SK-N-SH (cell line): ENCODE data around the gene ASB18. TPM values are rescaled to one million over a fixed set of nuclear protein-coding genes. Genes with fewer than 3 reads are reported as not detected.

Experiments used
- CTCF ChIA-PET: fragments of 300-600, 350-600 bp; formaldehyde crosslinking; extraction: SDS; loops from one replicate; lab custom pipeline; 2021; lab: Yijun Ruan, JAX
- POLR2A ChIA-PET: fragments of 350-600 bp; sonication (Branson Sonifier 250); formaldehyde crosslinking; extraction: SDS; loops from one replicate; lab custom pipeline; 2020; ENCODE audit warnings: antibody characterized with exemption, inconsistent platforms; lab: Yijun Ruan, JAX
- DNase-seq: peaks from one replicate; pipeline ENCODE4 v3.0.0; 2012
- H2AFZ ChIP-seq: fragments of 200-600 bp; sonication (generic); 2 replicates; pipeline ENCODE4 v1.8.1; 2016; ENCODE audit warnings: antibody characterized with exemption, mild to moderate bottlenecking, low read depth
- H3F3A ChIP-seq: fragments of 200-600 bp; sonication (generic); replicated peaks from 2 replicates; pipeline ENCODE3; 2016; ENCODE audit warnings: antibody characterized with exemption, mild to moderate bottlenecking; ENCODE audit not compliant: insufficient read depth
- H3K27ac ChIP-seq, 2 experiments: fragments of 200-500 bp in 1 of 2; fragments of 200-600 bp in 1 of 2; sonication (Bioruptor generic) in 1 of 2; sonication (generic), shearing (Covaris generic) in 1 of 2; 2 replicates each; pipeline versions ENCODE4 v1.5.1 to v1.6.1; 2014 to 2016; ENCODE audit warnings: low read depth in 2 of 2, inconsistent platforms in 1 of 2, low read length in 1 of 2, mild to moderate bottlenecking in 1 of 2, mixed read lengths in 1 of 2
- H3K27me3 ChIP-seq: fragments of 200-600 bp; sonication (generic), shearing (Covaris generic); 2 replicates; pipeline ENCODE4 v1.6.1; 2016; ENCODE audit warnings: mixed run types; ENCODE audit not compliant: insufficient read depth
- H3K36me3 ChIP-seq, 2 experiments: fragments of 200-500 bp in 1 of 2; fragments of 200-600 bp in 1 of 2; sonication (Bioruptor generic) in 1 of 2; sonication (generic) in 1 of 2; replicated peaks in 1 of 2; 2 replicates each; pipeline versions ENCODE3 to v1.5.1; 2014 to 2016; ENCODE audit warnings: low read length in 1 of 2, mild to moderate bottlenecking in 1 of 2; ENCODE audit not compliant: insufficient read depth in 2 of 2, control insufficient read depth in 1 of 2
- H3K4me1 ChIP-seq, 2 experiments: fragments of 200-500 bp in 1 of 2; fragments of 200-600 bp in 1 of 2; sonication (Bioruptor generic) in 1 of 2; sonication (generic), shearing (Covaris generic) in 1 of 2; 2 replicates each; pipeline versions ENCODE4 v1.5.1 to v1.6.1; 2014 to 2016; ENCODE audit warnings: low read depth in 1 of 2, low read length in 1 of 2, mixed run types in 1 of 2; ENCODE audit not compliant: insufficient read depth in 2 of 2, control insufficient read depth in 1 of 2
- H3K4me2 ChIP-seq: fragments of 200-600 bp; sonication (generic), shearing (Covaris generic); 2 replicates; pipeline ENCODE4 v1.6.1; 2017; ENCODE audit warnings: mixed run types
- H3K4me3 ChIP-seq, 2 experiments: fragments of 200-500 bp in 1 of 2; fragments of 200-600 bp in 1 of 2; sonication (Bioruptor generic) in 1 of 2; sonication (generic), shearing (Covaris generic) in 1 of 2; 2 replicates each; pipeline versions ENCODE4 v1.5.1 to v1.8.1; 2014 to 2016; ENCODE audit warnings: low read depth in 2 of 2, inconsistent platforms in 1 of 2, low read length in 1 of 2, mild to moderate bottlenecking in 1 of 2, mixed read lengths in 1 of 2, moderate library complexity in 1 of 2
- H3K79me2 ChIP-seq: fragments of 200-600 bp; sonication (generic); 2 replicates; pipeline ENCODE4 v1.8.1; 2017; ENCODE audit warnings: mild to moderate bottlenecking; ENCODE audit not compliant: insufficient read depth
- H3K9ac ChIP-seq: fragments of 200-600 bp; sonication (generic); 2 replicates; pipeline ENCODE4 v1.6.1; 2017; ENCODE audit warnings: mixed run types
- H3K9me2 ChIP-seq: fragments of 200-600 bp; sonication (generic); 2 replicates; pipeline ENCODE4 v1.6.1; 2017; ENCODE audit warnings: mixed run types
- H3K9me3 ChIP-seq: fragments of 200-600 bp; sonication (generic); 2 replicates; pipeline ENCODE4 v1.6.1; 2017; ENCODE audit warnings: mixed run types, mild to moderate bottlenecking, moderate library complexity
- H4K20me1 ChIP-seq: fragments of 200-600 bp; sonication (generic); 2 replicates; pipeline ENCODE4 v1.6.1; 2017; ENCODE audit warnings: mild to moderate bottlenecking, mixed run types; ENCODE audit not compliant: insufficient read depth
- EZH2phosphoT487 ChIP-seq: fragments of 200-600 bp; sonication (generic); IDR thresholded peaks from 2 replicates; pipeline ENCODE4 v1.6.1; 2017; ENCODE audit warnings: low read depth, mixed run types, mild to moderate bottlenecking, antibody characterized with exemption, moderate library complexity, borderline replicate concordance
- FOSL2 ChIP-seq: IDR thresholded peaks from 2 replicates; pipeline ENCODE4 v1.4.0; 2012; ENCODE audit warnings: low read depth, mild to moderate bottlenecking, moderate library complexity, borderline replicate concordance
- FOXM1 ChIP-seq: IDR thresholded peaks from 2 replicates; pipeline ENCODE4 v1.4.0; 2012; ENCODE audit warnings: low read depth, mild to moderate bottlenecking
- JUND ChIP-seq: IDR thresholded peaks from 2 replicates; pipeline ENCODE4 v1.4.0; 2012
- MXI1 ChIP-seq: IDR thresholded peaks from 2 replicates; pipeline ENCODE4 v1.6.1; 2012; ENCODE audit warnings: mild to moderate bottlenecking, low read depth, low read length, improper control_type of control experiment
- RAD21 ChIP-seq: IDR thresholded peaks from 2 replicates; pipeline ENCODE4 v1.6.1; 2012; ENCODE audit warnings: mild to moderate bottlenecking, low read length
- RFX5 ChIP-seq: IDR thresholded peaks from 2 replicates; pipeline ENCODE4 v1.6.1; 2012; ENCODE audit warnings: mild to moderate bottlenecking, improper control_type of control experiment, low read length
- RXRA ChIP-seq: IDR thresholded peaks from 2 replicates; pipeline ENCODE4 v1.4.0; 2012; ENCODE audit warnings: low read depth, mild to moderate bottlenecking, borderline replicate concordance
- SIN3A ChIP-seq: IDR thresholded peaks from 2 replicates; pipeline ENCODE4 v1.6.1; 2012; ENCODE audit warnings: low read depth, mild to moderate bottlenecking, low read length, moderate library complexity, borderline replicate concordance
- SMC3 ChIP-seq: IDR thresholded peaks from 2 replicates; pipeline ENCODE4 v1.6.1; 2012; ENCODE audit warnings: low read depth, low read length, improper control_type of control experiment
- TAF1 ChIP-seq: IDR thresholded peaks from 2 replicates; pipeline ENCODE4 v1.6.1; 2012; ENCODE audit warnings: low read depth, mild to moderate bottlenecking, low read length, moderate library complexity, borderline replicate concordance
- YY1 ChIP-seq: IDR thresholded peaks from 2 replicates; pipeline ENCODE4 v1.4.0; 2012; ENCODE audit warnings: low read depth, mild to moderate bottlenecking
- WGBS: methylation state at CpG from one replicate; pipeline ENCODE4 v1.1.6; 2017; ENCODE audit warnings: low lambda C conversion rate; 5-methylcytosine and 5-hydroxymethylcytosine counted together
- polyA plus RNA-seq, 3 experiments: library from polyadenylated mRNA; depleted of rRNA; stranded (reverse); fragments of >200 nt; gene quantifications; 2 replicates each; pipeline ENCODE4 v1.2.3, GENCODE V29; 2012
- TF ChIP-seq, protein P1 (sequence below): IDR thresholded peaks from 2 replicates; pipeline ENCODE4 v1.6.1; 2012; ENCODE audit warnings: mild to moderate bottlenecking, low read depth, low read length, moderate library complexity
- TF ChIP-seq, protein P2 (sequence below): IDR thresholded peaks from 2 replicates; pipeline ENCODE4; 2012
- TF ChIP-seq, protein P3 (sequence below): fragments of 200-600 bp; sonication (generic); IDR thresholded peaks from 2 replicates; pipeline ENCODE4 v1.6.1; 2017; ENCODE audit warnings: antibody characterized with exemption, mild to moderate bottlenecking, moderate library complexity
- TF ChIP-seq, protein P4 (sequence below): IDR thresholded peaks from 2 replicates; pipeline ENCODE4 v1.4.0; 2012; ENCODE audit warnings: low read depth, borderline replicate concordance
- TF ChIP-seq, protein P5 (sequence below): fragments of 150-350 bp; IDR thresholded peaks from 2 replicates; pipeline ENCODE4 v1.6.1; 2016; ENCODE audit warnings: mild to moderate bottlenecking, low read depth, low read length

Gene ASB18
- polyA plus RNA-seq, 1 of the 3 experiments (the other 2 are of a cell fraction), result not detected

DNA sequence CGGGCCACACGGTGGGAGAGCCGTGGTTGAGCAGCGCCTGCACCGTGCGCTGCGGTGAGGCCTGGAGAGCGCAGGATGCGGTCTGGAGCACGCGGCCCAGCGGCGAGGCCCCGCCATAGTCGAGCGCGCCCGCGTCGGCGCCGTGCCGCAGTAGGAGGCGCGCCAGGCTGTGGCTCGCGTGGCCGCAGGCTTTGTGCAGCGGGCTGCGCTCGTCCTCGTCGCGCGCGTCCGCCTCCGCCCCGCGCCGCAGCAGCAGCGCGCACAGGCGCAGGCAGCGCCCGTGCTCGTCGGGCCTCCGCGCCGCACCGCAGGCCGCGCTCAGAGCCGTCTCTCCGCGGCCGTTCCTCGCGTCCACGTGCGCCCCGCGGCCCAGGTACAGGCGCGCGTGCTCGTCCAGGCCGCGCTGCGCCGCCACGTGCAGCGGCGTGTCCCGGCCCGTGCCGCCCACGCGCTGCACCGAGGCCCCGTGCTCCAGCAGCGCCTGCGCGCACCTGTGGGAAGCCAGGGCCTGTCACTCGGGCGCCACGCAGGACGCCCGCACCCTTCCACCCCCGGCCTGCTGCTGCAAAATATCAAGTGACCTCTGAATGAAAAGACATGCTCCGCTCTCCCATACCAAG is 49.7 kb downstream of the ASB18 start:
- Histone ChIP-seq H3K9me2 (no peaks in the 10 kb centered on the region), H3F3A (no peaks in the 10 kb centered on the region), H3K27ac (no peak overlapping the region), H3K27me3 (no peaks in the 10 kb centered on the region; the same call in 1 of the 2 replicates), H3K36me3 (no peaks in the 10 kb centered on the region), H3K9me3 (no peaks in the 10 kb centered on the region), H3K9ac (no peak overlapping the region), H4K20me1 (no peaks in the 10 kb centered on the region), H3K4me1 (no peaks in the 10 kb centered on the region), H3K4me2 (no peak overlapping the region), H2AFZ (no peak overlapping the region), H3K4me3 (no peak overlapping the region), H3K79me2 (no peaks in the 10 kb centered on the region)
- no peak for DNase-seq
- ChIA-PET CTCF (no interaction called here), POLR2A (no interaction called here)
- no peak for TF ChIP-seq RFX5
- TF ChIP-seq JUND, result no peak
- TF ChIP-seq, protein P1, sequence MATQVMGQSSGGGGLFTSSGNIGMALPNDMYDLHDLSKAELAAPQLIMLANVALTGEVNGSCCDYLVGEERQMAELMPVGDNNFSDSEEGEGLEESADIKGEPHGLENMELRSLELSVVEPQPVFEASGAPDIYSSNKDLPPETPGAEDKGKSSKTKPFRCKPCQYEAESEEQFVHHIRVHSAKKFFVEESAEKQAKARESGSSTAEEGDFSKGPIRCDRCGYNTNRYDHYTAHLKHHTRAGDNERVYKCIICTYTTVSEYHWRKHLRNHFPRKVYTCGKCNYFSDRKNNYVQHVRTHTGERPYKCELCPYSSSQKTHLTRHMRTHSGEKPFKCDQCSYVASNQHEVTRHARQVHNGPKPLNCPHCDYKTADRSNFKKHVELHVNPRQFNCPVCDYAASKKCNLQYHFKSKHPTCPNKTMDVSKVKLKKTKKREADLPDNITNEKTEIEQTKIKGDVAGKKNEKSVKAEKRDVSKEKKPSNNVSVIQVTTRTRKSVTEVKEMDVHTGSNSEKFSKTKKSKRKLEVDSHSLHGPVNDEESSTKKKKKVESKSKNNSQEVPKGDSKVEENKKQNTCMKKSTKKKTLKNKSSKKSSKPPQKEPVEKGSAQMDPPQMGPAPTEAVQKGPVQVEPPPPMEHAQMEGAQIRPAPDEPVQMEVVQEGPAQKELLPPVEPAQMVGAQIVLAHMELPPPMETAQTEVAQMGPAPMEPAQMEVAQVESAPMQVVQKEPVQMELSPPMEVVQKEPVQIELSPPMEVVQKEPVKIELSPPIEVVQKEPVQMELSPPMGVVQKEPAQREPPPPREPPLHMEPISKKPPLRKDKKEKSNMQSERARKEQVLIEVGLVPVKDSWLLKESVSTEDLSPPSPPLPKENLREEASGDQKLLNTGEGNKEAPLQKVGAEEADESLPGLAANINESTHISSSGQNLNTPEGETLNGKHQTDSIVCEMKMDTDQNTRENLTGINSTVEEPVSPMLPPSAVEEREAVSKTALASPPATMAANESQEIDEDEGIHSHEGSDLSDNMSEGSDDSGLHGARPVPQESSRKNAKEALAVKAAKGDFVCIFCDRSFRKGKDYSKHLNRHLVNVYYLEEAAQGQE, result no peak
- TF ChIP-seq, protein P2, sequence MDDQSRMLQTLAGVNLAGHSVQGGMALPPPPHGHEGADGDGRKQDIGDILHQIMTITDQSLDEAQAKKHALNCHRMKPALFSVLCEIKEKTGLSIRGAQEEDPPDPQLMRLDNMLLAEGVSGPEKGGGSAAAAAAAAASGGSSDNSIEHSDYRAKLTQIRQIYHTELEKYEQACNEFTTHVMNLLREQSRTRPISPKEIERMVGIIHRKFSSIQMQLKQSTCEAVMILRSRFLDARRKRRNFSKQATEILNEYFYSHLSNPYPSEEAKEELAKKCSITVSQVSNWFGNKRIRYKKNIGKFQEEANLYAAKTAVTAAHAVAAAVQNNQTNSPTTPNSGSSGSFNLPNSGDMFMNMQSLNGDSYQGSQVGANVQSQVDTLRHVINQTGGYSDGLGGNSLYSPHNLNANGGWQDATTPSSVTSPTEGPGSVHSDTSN, result no peak
- TF ChIP-seq YY1, result no peak
- TF ChIP-seq EZH2phosphoT487, result no peak
- no peak for TF ChIP-seq FOXM1
- no peak for TF ChIP-seq RAD21
- TF ChIP-seq SMC3, result no peak
- TF ChIP-seq FOSL2, result no peak
- TF ChIP-seq, protein P3, sequence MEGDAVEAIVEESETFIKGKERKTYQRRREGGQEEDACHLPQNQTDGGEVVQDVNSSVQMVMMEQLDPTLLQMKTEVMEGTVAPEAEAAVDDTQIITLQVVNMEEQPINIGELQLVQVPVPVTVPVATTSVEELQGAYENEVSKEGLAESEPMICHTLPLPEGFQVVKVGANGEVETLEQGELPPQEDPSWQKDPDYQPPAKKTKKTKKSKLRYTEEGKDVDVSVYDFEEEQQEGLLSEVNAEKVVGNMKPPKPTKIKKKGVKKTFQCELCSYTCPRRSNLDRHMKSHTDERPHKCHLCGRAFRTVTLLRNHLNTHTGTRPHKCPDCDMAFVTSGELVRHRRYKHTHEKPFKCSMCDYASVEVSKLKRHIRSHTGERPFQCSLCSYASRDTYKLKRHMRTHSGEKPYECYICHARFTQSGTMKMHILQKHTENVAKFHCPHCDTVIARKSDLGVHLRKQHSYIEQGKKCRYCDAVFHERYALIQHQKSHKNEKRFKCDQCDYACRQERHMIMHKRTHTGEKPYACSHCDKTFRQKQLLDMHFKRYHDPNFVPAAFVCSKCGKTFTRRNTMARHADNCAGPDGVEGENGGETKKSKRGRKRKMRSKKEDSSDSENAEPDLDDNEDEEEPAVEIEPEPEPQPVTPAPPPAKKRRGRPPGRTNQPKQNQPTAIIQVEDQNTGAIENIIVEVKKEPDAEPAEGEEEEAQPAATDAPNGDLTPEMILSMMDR, result no peak
- TF ChIP-seq, protein P4, sequence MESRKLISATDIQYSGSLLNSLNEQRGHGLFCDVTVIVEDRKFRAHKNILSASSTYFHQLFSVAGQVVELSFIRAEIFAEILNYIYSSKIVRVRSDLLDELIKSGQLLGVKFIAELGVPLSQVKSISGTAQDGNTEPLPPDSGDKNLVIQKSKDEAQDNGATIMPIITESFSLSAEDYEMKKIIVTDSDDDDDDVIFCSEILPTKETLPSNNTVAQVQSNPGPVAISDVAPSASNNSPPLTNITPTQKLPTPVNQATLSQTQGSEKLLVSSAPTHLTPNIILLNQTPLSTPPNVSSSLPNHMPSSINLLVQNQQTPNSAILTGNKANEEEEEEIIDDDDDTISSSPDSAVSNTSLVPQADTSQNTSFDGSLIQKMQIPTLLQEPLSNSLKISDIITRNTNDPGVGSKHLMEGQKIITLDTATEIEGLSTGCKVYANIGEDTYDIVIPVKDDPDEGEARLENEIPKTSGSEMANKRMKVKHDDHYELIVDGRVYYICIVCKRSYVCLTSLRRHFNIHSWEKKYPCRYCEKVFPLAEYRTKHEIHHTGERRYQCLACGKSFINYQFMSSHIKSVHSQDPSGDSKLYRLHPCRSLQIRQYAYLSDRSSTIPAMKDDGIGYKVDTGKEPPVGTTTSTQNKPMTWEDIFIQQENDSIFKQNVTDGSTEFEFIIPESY, result no peak
- no peak for TF ChIP-seq RXRA
- TF ChIP-seq, protein P5, sequence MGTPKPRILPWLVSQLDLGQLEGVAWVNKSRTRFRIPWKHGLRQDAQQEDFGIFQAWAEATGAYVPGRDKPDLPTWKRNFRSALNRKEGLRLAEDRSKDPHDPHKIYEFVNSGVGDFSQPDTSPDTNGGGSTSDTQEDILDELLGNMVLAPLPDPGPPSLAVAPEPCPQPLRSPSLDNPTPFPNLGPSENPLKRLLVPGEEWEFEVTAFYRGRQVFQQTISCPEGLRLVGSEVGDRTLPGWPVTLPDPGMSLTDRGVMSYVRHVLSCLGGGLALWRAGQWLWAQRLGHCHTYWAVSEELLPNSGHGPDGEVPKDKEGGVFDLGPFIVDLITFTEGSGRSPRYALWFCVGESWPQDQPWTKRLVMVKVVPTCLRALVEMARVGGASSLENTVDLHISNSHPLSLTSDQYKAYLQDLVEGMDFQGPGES, result no peak
- TF ChIP-seq SIN3A, result no peak
- no peak for TF ChIP-seq MXI1
- no peak for TF ChIP-seq TAF1
- 94% methylated on average over 56 of the region's 92 CpGs for WGBS
